H9 (cell line): Measurements from ENCODE around the gene HSH2D. TPM values are rescaled to one million over a fixed set of nuclear protein-coding genes. Genes with fewer than 3 reads are reported as not detected.

Source experiments
- DNase-seq: peaks from one replicate; pipeline ENCODE4 v3.0.0-alpha.2; 2017
- H2AFZ ChIP-seq: one replicate; pipeline ENCODE4 v1.6.1; 2013; ENCODE audit warnings: mild to moderate bottlenecking, low read length, control low read depth, moderate library complexity
- H2AK5ac ChIP-seq: 2 replicates; pipeline ENCODE4 v1.6.1; 2013; ENCODE audit warnings: low read length, control low read depth, mixed read lengths; ENCODE audit not compliant: insufficient read length
- H2BK120ac ChIP-seq: one replicate; pipeline ENCODE4 v1.6.1; 2013; ENCODE audit warnings: low read depth, mild to moderate bottlenecking, low read length, control low read depth, inconsistent platforms; ENCODE audit not compliant: poor library complexity, severe bottlenecking
- H2BK12ac ChIP-seq: 2 replicates; pipeline ENCODE4 v1.6.1; 2013; ENCODE audit warnings: low read length, control low read depth, mixed read lengths, low read depth; ENCODE audit not compliant: insufficient read length
- H2BK15ac ChIP-seq: 2 replicates; pipeline ENCODE4 v1.6.1; 2013; ENCODE audit warnings: low read depth, low read length, control low read depth
- H2BK20ac ChIP-seq: one replicate; pipeline ENCODE4 v1.6.1; 2013; ENCODE audit warnings: low read depth, mild to moderate bottlenecking, low read length, control low read depth, inconsistent platforms; ENCODE audit not compliant: poor library complexity, severe bottlenecking
- H2BK5ac ChIP-seq: 2 replicates; pipeline ENCODE4 v1.6.1; 2013; ENCODE audit warnings: low read length, control low read depth, mixed read lengths; ENCODE audit not compliant: insufficient read length
- H3K14ac ChIP-seq: 2 replicates; pipeline ENCODE4 v1.6.1; 2013; ENCODE audit warnings: low read length, control low read depth; ENCODE audit not compliant: insufficient read depth
- H3K18ac ChIP-seq: 2 replicates; pipeline ENCODE4 v1.6.1; 2013; ENCODE audit warnings: low read depth, mild to moderate bottlenecking, mixed read lengths, low read length, control low read depth; ENCODE audit not compliant: insufficient read length
- H3K23ac ChIP-seq: 2 replicates; pipeline ENCODE4 v1.6.1; 2013; ENCODE audit warnings: low read length, control low read depth, mixed read lengths, low read depth; ENCODE audit not compliant: insufficient read length
- H3K23me2 ChIP-seq: 2 replicates; pipeline ENCODE4 v1.6.1; 2013; ENCODE audit warnings: low read depth, mild to moderate bottlenecking, mixed read lengths, low read length, control low read depth; ENCODE audit not compliant: insufficient read length, poor library complexity, severe bottlenecking
- H3K27ac ChIP-seq: 2 replicates; pipeline ENCODE4 v1.5.1; 2013; ENCODE audit warnings: low read length, control low read depth, mixed read lengths, low read depth; ENCODE audit not compliant: insufficient read length
- H3K27me3 ChIP-seq: 2 replicates; pipeline ENCODE4 v1.6.1; 2013; ENCODE audit warnings: low read length, control low read depth, inconsistent platforms; ENCODE audit not compliant: insufficient read depth
- H3K4ac ChIP-seq: 2 replicates; pipeline ENCODE4 v1.6.1; 2013; ENCODE audit warnings: low read depth, mild to moderate bottlenecking, control low read depth, inconsistent platforms, low read length, moderate library complexity
- H3K4me1 ChIP-seq: 2 replicates; pipeline ENCODE4 v1.6.1; 2013; ENCODE audit warnings: low read length, control low read depth, inconsistent platforms; ENCODE audit not compliant: insufficient read depth
- H3K4me2 ChIP-seq: 2 replicates; pipeline ENCODE4 v1.6.1; 2013; ENCODE audit warnings: low read length, control low read depth, mixed read lengths; ENCODE audit not compliant: insufficient read length, insufficient read depth
- H3K56ac ChIP-seq: 2 replicates; pipeline ENCODE4 v1.6.1; 2013; ENCODE audit warnings: low read depth, mild to moderate bottlenecking, mixed read lengths, low read length, control low read depth; ENCODE audit not compliant: insufficient read length
- H3K79me1 ChIP-seq: 2 replicates; pipeline ENCODE4 v1.6.1; 2013; ENCODE audit warnings: low read depth, mild to moderate bottlenecking, moderate library complexity, low read length, control low read depth, inconsistent platforms; ENCODE audit not compliant: insufficient read depth, poor library complexity, severe bottlenecking
- H3K79me2 ChIP-seq: 2 replicates; pipeline ENCODE4 v1.6.1; 2013; ENCODE audit warnings: low read length, control low read depth, inconsistent platforms; ENCODE audit not compliant: insufficient read depth
- H3K9ac ChIP-seq: 2 replicates; pipeline ENCODE4 v1.6.1; 2013; ENCODE audit warnings: low read length, control low read depth, mixed read lengths; ENCODE audit not compliant: insufficient read length; ENCODE audit errors: extremely low read depth
- H3K9me3 ChIP-seq: one replicate; pipeline ENCODE4 v1.6.1; 2013; ENCODE audit warnings: low read depth, low read length, inconsistent platforms; ENCODE audit not compliant: control insufficient read depth
- H3T11ph ChIP-seq: one replicate; pipeline ENCODE4 v1.6.1; 2013; ENCODE audit warnings: mild to moderate bottlenecking, low read length, control low read depth, inconsistent platforms
- H4K20me1 ChIP-seq: one replicate; pipeline ENCODE4 v1.6.1; 2013; ENCODE audit not compliant: control insufficient read depth, insufficient read length, insufficient read depth
- H4K5ac ChIP-seq: 2 replicates; pipeline ENCODE4 v1.6.1; 2013; ENCODE audit warnings: low read depth, mild to moderate bottlenecking, mixed read lengths, low read length, control low read depth; ENCODE audit not compliant: insufficient read length
- H4K8ac ChIP-seq: replicated peaks from 2 replicates; pipeline ENCODE4 v1.6.1; 2013; ENCODE audit warnings: low read length, control low read depth, mixed read lengths, low read depth; ENCODE audit not compliant: insufficient read length
- H4K91ac ChIP-seq: 2 replicates; pipeline ENCODE4 v1.6.1; 2013; ENCODE audit warnings: low read depth, mild to moderate bottlenecking, moderate library complexity, mixed read lengths, low read length, control low read depth; ENCODE audit not compliant: insufficient read length
- H3K27ac Mint-ChIP-seq, 3 experiments: 2 replicates in 2 of 3; 3 replicates in 1 of 3; pipeline ENCODE4 v1.8.0; 2020 to 2021; ENCODE audit warnings: mixed read lengths in 3 of 3, mild to moderate bottlenecking in 1 of 3, moderate library complexity in 1 of 3
- H3K27me3 Mint-ChIP-seq: 2 replicates; pipeline ENCODE4 v1.8.0; 2021; ENCODE audit warnings: low read depth, mild to moderate bottlenecking, moderate library complexity, mixed read lengths
- H3K36me3 Mint-ChIP-seq, 3 experiments: 2 replicates in 2 of 3; 3 replicates in 1 of 3; pipeline ENCODE4 v1.8.0; 2020 to 2021; ENCODE audit warnings: low read depth in 3 of 3, mixed read lengths in 3 of 3; ENCODE audit not compliant: insufficient read depth in 1 of 3
- H3K4me1 Mint-ChIP-seq, 2 experiments: 2 replicates each; pipeline ENCODE4 v1.8.0; 2020; ENCODE audit warnings: mixed read lengths in 2 of 2
- H3K4me3 Mint-ChIP-seq, 2 experiments: 2 replicates in 1 of 2; 3 replicates in 1 of 2; pipeline ENCODE4 v1.8.0; 2020 to 2021; ENCODE audit warnings: mild to moderate bottlenecking in 2 of 2, mixed read lengths in 2 of 2, moderate library complexity in 1 of 2
- H3K9me3 Mint-ChIP-seq, 2 experiments: 2 replicates in 1 of 2; 3 replicates in 1 of 2; pipeline ENCODE4 v1.8.0; 2020; ENCODE audit warnings: mild to moderate bottlenecking in 2 of 2, mixed read lengths in 2 of 2, moderate library complexity in 1 of 2
- CTCF ChIP-seq: fragments of 200-600 bp; sonication (generic); conservative IDR thresholded peaks from 3 replicates; pipeline ENCODE4 v1.8.0; 2021; ENCODE audit warnings: antibody characterized with exemption, mild to moderate bottlenecking
- WGBS: extraction: QIAGEN DNeasy Blood & Tissue Kit; methylation state at CpG from one replicate; pipeline ENCODE4 v1.1.7; 2013; ENCODE audit warnings: missing lambda C conversion rate, low lambda C conversion rate, mixed read lengths; ENCODE audit not compliant: insufficient read length; ENCODE audit errors: extremely low coverage; 5-methylcytosine and 5-hydroxymethylcytosine counted together
- total RNA-seq: library from RNA; stranded (reverse); gene quantifications from 2 replicates; pipeline ENCODE4 v1.2.1, GENCODE V29; 2021

HSH2D gene
- total RNA-seq, 1 experiment from 2014 or later, result 2.3 TPM

DNA sequence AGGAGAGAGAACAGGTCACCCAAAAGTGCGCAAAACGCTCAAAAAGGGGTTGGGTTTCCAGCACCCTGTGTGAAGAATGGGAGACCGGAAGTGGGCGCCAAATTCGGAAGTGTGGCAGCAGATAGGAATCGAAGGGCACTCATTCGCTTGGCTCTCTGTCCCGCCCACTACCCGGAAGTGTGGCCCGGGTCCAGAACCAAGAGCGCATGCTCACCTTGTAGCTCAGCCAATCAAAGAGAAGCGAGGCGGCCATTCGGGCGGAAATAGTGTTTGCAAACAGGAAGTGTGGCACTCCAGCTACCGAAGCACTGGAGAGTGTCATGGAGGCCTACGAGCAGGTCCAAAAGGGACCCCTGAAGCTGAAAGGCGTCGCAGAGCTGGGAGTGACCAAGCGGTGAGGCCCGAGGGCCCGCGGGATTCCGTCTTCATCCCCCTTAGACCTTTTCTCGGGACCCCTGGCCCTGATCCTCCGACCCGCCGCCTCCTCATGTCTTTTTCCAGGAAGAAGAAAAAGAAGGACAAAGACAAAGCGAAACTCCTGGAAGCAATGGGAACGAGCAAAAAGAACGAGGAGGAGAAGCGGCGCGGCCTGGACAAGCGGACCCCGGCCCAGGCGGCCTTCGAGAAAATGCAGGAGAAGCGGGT is 41.8 kb downstream of the HSH2D start, which contains the start of gene FAM32A:
Gene FAM32A (plus strand): TSS at position 288 of the 645 bp plus-strand sequence. CDS start 33 bp downstream, at position 321.
- no peak within 1 kb of the TSS for H3K27ac ChIP-seq
- H4K8ac ChIP-seq, result peak within 1 kb of the TSS; percentile 35
- H2BK15ac ChIP-seq, result no peak within 1 kb of the TSS
- H3K79me2 ChIP-seq, result peaks cover 4% of the 10 kb centered on the region; the same call in 1 of the 2 replicates
- no peak within 1 kb of the TSS for H3K56ac ChIP-seq
- peaks cover 4 to 6% of the 10 kb centered on the region in 2 experiments; a peak in 3 of 4 replicates for H3K4me1 Mint-ChIP-seq
- no peaks in the 10 kb centered on the region for H3K79me1 ChIP-seq
- H4K5ac ChIP-seq, result no peak within 1 kb of the TSS
- peak within 1 kb of the TSS; percentile 92 for H3K14ac ChIP-seq
- no peaks in the 10 kb centered on the region for H3K27me3 ChIP-seq
- 0 out of 3 replicates have a peak, but pooled peaks have one; percentile 15 for TF ChIP-seq CTCF
- H3K23ac ChIP-seq, result no peak within 1 kb of the TSS
- no peaks in the 10 kb centered on the region for H3K4me1 ChIP-seq
- H3K36me3 Mint-ChIP-seq, result peaks cover 20 to 34% (median 33%) of the 10 kb centered on the region in 3 experiments
- no peak within 1 kb of the TSS for H3T11ph ChIP-seq
- H2BK12ac ChIP-seq, result no peak within 1 kb of the TSS
- no CpG with 5 or more reads among the region's 39 CpGs for WGBS
- H3K9me3 Mint-ChIP-seq, result no peaks in the 10 kb centered on the region; a peak in 1 of 5 replicates
- no peak within 1 kb of the TSS for H2BK20ac ChIP-seq
- no peaks in the 10 kb centered on the region for H4K20me1 ChIP-seq
- H2AK5ac ChIP-seq, result no peak within 1 kb of the TSS
- H3K27ac Mint-ChIP-seq, result peak within 1 kb of the TSS; percentile 88 to 98 (median 97)
- H3K27me3 Mint-ChIP-seq, result peaks cover 8% of the 10 kb centered on the region
- no peak within 1 kb of the TSS for H2BK120ac ChIP-seq
- no peak within 1 kb of the TSS for H4K91ac ChIP-seq
- no peaks in the 10 kb centered on the region for H3K9me3 ChIP-seq
- no peak within 1 kb of the TSS for H2AFZ ChIP-seq
- H3K9ac ChIP-seq, result peak within 1 kb of the TSS; percentile 82
- H2BK5ac ChIP-seq, result no peak within 1 kb of the TSS
- DNase-seq, result peak; percentile 99
- H3K4me2 ChIP-seq, result peak within 1 kb of the TSS; percentile 48
- peak within 1 kb of the TSS; percentile 91 to 98 for H3K4me3 Mint-ChIP-seq
- no peaks in the 10 kb centered on the region for H3K23me2 ChIP-seq
- peak within 1 kb of the TSS; percentile 68 for H3K18ac ChIP-seq
- H3K4ac ChIP-seq, result no peak within 1 kb of the TSS
